ENCODE measurements around the gene CECR2.

CECR2 gene

DNA sequence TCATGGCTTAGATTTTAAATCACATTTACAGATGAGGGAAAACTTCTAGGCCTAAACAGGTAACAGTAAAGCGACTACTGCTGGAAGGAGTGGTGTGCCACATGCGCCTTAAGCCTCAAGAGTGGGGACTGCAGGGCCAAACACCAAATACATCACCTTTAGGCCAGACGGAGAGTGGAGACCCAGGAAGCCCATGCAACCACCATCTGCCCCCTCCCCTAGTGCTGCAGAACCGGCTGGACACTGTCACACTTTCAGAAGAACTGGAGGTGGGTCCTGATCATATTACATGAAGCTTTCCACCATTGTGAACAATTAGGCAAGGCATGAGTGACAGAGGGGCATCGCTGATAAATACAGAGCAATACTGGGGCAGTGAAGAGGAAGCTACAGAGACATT lies 222.9 kb downstream of the CECR2 start:
- H3K4me3 ChIP-seq (ENCODE audit: low read depth, low read length), result no peak overlapping the region

DNA sequence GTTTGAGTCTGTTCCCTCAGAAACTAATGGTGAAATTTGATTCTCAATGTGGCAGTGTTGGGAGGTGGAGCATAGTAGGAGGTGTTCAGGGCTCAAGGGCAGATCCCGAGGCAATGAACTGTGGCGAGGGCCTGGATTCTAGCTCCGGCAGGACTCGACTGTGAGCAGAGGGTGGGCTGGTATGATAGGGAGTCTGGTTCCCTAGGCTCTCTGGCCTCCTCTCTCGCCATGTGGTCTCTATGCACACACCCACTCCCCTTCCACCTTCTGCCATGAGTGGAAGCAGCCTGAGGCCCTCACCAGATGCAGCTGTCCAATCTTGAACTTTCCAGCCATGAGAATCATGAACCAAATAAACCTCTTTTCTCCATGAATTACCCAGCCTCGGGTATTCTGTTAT lies 227.0 kb downstream of the CECR2 start:
- H3K36me3 ChIP-seq, result peaks cover 64% of the 10 kb centered on the region

More for the DNA sequence above, 222.9 kb downstream of the CECR2 start:
- Histone ChIP-seq H3K36me3 (peaks cover 42% of the 10 kb centered on the region), H3K9me3 (no peaks in the 10 kb centered on the region), H3K4me1 (no peaks in the 10 kb centered on the region), H3K27me3 (no peaks in the 10 kb centered on the region)
- no peak for DNase-seq
- TF ChIP-seq, protein P1, sequence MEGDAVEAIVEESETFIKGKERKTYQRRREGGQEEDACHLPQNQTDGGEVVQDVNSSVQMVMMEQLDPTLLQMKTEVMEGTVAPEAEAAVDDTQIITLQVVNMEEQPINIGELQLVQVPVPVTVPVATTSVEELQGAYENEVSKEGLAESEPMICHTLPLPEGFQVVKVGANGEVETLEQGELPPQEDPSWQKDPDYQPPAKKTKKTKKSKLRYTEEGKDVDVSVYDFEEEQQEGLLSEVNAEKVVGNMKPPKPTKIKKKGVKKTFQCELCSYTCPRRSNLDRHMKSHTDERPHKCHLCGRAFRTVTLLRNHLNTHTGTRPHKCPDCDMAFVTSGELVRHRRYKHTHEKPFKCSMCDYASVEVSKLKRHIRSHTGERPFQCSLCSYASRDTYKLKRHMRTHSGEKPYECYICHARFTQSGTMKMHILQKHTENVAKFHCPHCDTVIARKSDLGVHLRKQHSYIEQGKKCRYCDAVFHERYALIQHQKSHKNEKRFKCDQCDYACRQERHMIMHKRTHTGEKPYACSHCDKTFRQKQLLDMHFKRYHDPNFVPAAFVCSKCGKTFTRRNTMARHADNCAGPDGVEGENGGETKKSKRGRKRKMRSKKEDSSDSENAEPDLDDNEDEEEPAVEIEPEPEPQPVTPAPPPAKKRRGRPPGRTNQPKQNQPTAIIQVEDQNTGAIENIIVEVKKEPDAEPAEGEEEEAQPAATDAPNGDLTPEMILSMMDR (IDR thresholded peaks at IDR 0.05; ENCODE audit: low read depth, low read length), result no peak

GRCh38 chr22:17597217-17597616 lies 228.0 kb downstream of the CECR2 start:
- Histone ChIP-seq H3K4me1 (peaks cover 3% of the 10 kb centered on the region; the same call in 1 of the 2 replicates), H3K27me3 (no peaks in the 10 kb centered on the region), H3K4me3 (ENCODE audit: low read depth, low read length) (no peak overlapping the region), H3K36me3 (peaks cover 64% of the 10 kb centered on the region), H3K9me3 (no peaks in the 10 kb centered on the region)
- TF ChIP-seq, protein P1 (IDR thresholded peaks at IDR 0.05; ENCODE audit: low read depth, low read length), result no peak
- DNase-seq, result no peak

More for the DNA sequence above, 227.0 kb downstream of the CECR2 start:
- TF ChIP-seq, protein P1 (IDR thresholded peaks at IDR 0.05; ENCODE audit: low read depth, low read length), result no peak
- H3K9me3 ChIP-seq, result no peaks in the 10 kb centered on the region
- H3K4me1 ChIP-seq, result no peaks in the 10 kb centered on the region; the same call in 1 of the 2 replicates
- H3K27me3 ChIP-seq, result no peaks in the 10 kb centered on the region
- H3K4me3 ChIP-seq (ENCODE audit: low read depth, low read length), result no peak overlapping the region
- no peak for DNase-seq

DNA sequence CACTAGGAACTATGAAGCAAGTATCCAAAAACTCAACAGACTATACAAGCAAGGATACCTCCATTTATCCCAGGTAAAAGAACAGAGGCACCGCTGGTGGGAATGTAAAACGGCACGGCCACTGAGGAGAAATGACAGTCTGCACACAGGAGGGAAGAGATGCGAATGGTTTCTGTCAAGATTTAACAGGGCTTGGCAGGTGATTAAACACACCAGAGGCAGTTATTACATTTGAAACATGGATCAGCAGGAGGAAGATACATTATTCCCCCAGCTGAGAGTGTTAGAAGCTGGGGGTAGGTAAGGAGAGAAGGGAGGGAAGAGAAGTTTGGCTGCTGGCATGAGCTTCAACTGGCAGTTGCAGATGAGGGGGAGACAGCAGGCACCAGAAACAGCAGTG lies 229.1 kb downstream of the CECR2 start:
- Histone ChIP-seq H3K4me3 (ENCODE audit: low read depth, low read length) (no peak overlapping the region), H3K4me1 (peaks cover 3% of the 10 kb centered on the region; the same call in 1 of the 2 replicates), H3K9me3 (no peaks in the 10 kb centered on the region), H3K27me3 (no peaks in the 10 kb centered on the region), H3K36me3 (peaks cover 53% of the 10 kb centered on the region)
- TF ChIP-seq, protein P1 (IDR thresholded peaks at IDR 0.05; ENCODE audit: low read depth, low read length), result no peak
- no peak for DNase-seq

DNA sequence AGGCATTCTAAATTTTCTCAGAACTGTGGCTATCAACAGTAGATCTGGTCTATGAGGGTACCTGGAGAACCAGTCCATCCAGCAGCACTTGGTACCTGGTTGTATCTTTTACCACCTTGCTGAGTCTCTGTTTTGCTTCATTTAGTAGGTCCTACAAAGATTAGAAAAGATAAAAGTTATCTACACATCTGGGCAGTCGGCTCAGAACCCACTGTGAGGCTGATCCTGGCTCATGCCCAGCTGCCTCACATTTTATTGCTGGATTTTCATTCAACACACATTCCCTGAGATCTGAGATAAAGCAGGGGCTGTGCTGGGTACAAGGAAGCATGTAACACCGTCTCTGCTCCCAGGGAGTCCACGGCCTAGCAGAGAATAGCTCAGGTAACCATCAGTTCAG lies 231.8 kb downstream of the CECR2 start:
- H3K9me3 ChIP-seq, result no peaks in the 10 kb centered on the region
- TF ChIP-seq, protein P1 (IDR thresholded peaks at IDR 0.05; ENCODE audit: low read depth, low read length), result no peak
- DNase-seq, result no peak
- H3K4me3 ChIP-seq (ENCODE audit: low read depth, low read length), result no peak overlapping the region
- peaks cover 46% of the 10 kb centered on the region for H3K36me3 ChIP-seq
- H3K4me1 ChIP-seq, result peaks cover 3% of the 10 kb centered on the region; the same call in 1 of the 2 replicates
- H3K27me3 ChIP-seq, result no peaks in the 10 kb centered on the region

DNA sequence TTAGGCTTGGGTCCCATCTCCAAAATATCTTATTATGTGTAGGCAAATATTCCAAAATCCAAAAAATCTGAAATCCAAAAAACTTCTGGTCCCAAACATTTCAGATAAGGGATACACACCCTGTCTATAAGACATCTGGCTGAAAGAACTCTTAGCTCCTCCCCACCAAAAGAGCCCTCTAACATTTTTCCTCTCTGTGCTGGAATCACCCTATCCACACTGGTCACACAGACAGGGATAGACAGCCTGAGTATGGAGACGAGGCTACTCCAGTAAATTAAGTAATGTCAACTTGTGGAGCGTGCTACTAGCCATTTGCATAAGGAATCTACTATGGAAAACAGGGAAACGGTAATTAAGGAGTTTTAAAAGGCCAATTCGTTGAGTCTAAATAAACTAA lies 234.4 kb downstream of the CECR2 start:
- Histone ChIP-seq H3K4me3 (ENCODE audit: low read depth, low read length) (no peak overlapping the region), H3K27me3 (no peaks in the 10 kb centered on the region), H3K36me3 (peaks cover 36% of the 10 kb centered on the region), H3K9me3 (no peaks in the 10 kb centered on the region), H3K4me1 (peaks cover 14% of the 10 kb centered on the region)
- TF ChIP-seq, protein P1 (IDR thresholded peaks at IDR 0.05; ENCODE audit: low read depth, low read length), result no peak
- DNase-seq, result no peak

Measured in BE2C (cell line).